Nephron (organoid): ENCODE measurements around the gene P2RY13.

Source experiments
- H3K27ac Mint-ChIP-seq, 3 experiments: 2 replicates each; pipeline ENCODE4 v1.8.0; 2020; ENCODE audit warnings: mixed read lengths in 3 of 3, mild to moderate bottlenecking in 2 of 3, moderate library complexity in 1 of 3
- H3K27me3 Mint-ChIP-seq: 2 replicates; pipeline ENCODE4 v1.8.0; 2021; ENCODE audit warnings: low read depth, mild to moderate bottlenecking, moderate library complexity, mixed read lengths
- H3K36me3 Mint-ChIP-seq: 2 replicates; pipeline ENCODE4 v1.8.0; 2020; ENCODE audit warnings: low read depth, mixed read lengths
- H3K4me1 Mint-ChIP-seq: 2 replicates; pipeline ENCODE4 v1.8.0; 2020; ENCODE audit warnings: mixed read lengths
- H3K4me3 Mint-ChIP-seq, 3 experiments: 2 replicates each; pipeline ENCODE4 v1.8.0; 2020; ENCODE audit warnings: mild to moderate bottlenecking in 3 of 3, mixed read lengths in 3 of 3, moderate library complexity in 2 of 3
- H3K9me3 Mint-ChIP-seq: 2 replicates; pipeline ENCODE4 v1.8.0; 2020; ENCODE audit warnings: mixed read lengths
- CTCF ChIP-seq, 3 experiments: fragments of 200-600 bp; sonication (generic); IDR thresholded peaks; one replicate each; pipeline ENCODE4 v1.5.0; 2021; ENCODE audit warnings: antibody characterized with exemption in 3 of 3; ENCODE audit not compliant: unreplicated experiment in 3 of 3

P2RY13 gene

DNA sequence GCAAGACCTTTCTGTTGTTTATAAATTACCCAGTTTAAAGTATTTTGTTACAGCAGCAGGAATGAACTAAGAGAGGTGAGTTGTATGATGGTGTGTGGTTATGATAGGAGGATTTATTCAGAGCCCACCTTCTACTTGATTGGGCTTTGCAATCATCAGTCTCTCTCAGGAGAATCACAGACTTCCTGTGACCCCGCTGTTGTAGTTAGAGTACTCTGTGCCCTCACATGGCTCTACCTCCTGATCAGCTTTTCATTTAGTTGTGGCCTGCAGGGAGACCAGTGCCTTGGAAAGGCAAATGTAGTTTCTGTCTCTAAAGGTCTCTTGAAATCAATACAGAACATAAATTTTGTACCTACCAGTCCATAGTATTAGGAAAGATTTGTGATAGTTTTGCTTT is 43.4 kb downstream of the P2RY13 start:
- no peak overlapping the region for H3K4me3 Mint-ChIP-seq
- no peak overlapping the region for H3K27ac Mint-ChIP-seq
- TF ChIP-seq CTCF (IDR thresholded peaks at IDR 0.05; ENCODE audit: unreplicated experiment in 3 of 3) = no peak
- H3K4me1 Mint-ChIP-seq = peaks cover 29% of the 10 kb centered on the region
- H3K27me3 Mint-ChIP-seq = peaks cover 3% of the 10 kb centered on the region
- H3K9me3 Mint-ChIP-seq = no peaks in the 10 kb centered on the region
- no peaks in the 10 kb centered on the region for H3K36me3 Mint-ChIP-seq

- Mint-ChIP-seq H3K27me3 (peaks cover 3% of the 10 kb centered on the region), H3K9me3 (no peaks in the 10 kb centered on the region), H3K27ac (peak overlapping the region in 1 of 3 experiments; percentile 68), H3K4me3 (no peak overlapping the region), H3K36me3 (no peaks in the 10 kb centered on the region), H3K4me1 (peaks cover 29% of the 10 kb centered on the region)
- no peak for TF ChIP-seq CTCF (IDR thresholded peaks at IDR 0.05; ENCODE audit: unreplicated experiment in 3 of 3)
These were observed 45.4 kb downstream of the P2RY13 start for GRCh38 chr3:151283907-151284461.

DNA sequence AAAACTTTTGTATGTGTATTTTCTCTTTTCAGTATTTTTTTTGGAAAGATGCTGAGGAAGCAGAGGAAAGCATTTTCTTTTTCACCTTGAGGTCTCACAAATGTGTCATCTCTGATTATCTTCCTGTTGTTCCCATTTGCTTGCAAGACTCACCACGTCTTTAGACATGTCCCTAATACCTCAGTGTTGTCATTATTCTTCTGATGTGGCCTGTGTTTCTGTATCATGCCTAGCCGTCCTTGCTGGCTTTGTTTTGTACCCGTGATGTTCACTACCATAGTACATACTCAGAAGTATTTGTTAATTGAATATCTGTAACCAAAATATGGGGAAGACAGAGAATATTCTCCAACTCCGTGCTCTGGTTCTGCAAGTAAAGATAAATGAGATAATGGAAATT is 46.0 kb downstream of the P2RY13 start:
- Mint-ChIP-seq H3K9me3 (no peaks in the 10 kb centered on the region), H3K36me3 (no peaks in the 10 kb centered on the region), H3K27me3 (peaks cover 3% of the 10 kb centered on the region), H3K4me1 (peaks cover 29% of the 10 kb centered on the region), H3K27ac (peak overlapping the region in 1 of 3 experiments; percentile 34), H3K4me3 (no peak overlapping the region)
- no peak for TF ChIP-seq CTCF (IDR thresholded peaks at IDR 0.05; ENCODE audit: unreplicated experiment in 3 of 3)

GRCh38 chr3:151282921-151283320 is 46.4 kb downstream of the P2RY13 start:
- peak overlapping the region in 1 of 3 experiments; percentile 34 for H3K27ac Mint-ChIP-seq
- peaks cover 29% of the 10 kb centered on the region for H3K4me1 Mint-ChIP-seq
- peaks cover 3% of the 10 kb centered on the region for H3K27me3 Mint-ChIP-seq
- H3K4me3 Mint-ChIP-seq = no peak overlapping the region
- H3K36me3 Mint-ChIP-seq = no peaks in the 10 kb centered on the region
- H3K9me3 Mint-ChIP-seq = no peaks in the 10 kb centered on the region
- TF ChIP-seq CTCF (IDR thresholded peaks at IDR 0.05; ENCODE audit: unreplicated experiment in 3 of 3) = peak; percentile 69 to 79 (median 71)

DNA sequence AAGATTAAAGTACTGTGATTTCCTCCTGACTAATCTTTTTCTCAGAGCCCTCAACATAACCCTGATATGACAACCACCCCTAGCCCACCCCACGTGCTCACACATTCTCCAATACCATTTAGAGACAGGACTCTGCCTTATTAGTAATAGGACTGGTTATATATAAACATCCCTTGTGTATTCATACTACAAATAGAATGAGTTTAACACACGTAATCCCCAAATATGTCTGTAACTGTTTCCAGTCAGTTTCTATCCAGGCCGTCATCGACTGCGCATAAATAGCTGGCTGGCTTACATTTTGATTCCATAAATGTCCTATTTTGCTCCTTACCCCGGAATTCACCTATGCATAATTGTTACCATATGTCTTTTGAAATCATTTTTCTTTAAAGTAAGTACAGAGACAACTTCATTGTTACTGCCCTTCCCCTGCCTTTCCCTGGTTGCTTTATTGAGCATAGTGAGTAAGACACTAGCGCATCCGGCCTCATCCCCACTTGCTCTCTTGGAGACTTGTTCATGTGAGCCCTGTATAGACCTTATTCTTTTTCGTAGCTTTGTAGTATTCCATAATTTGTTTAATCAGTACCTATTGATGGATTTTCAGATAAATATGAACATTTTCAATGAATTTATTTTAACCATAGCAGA is 47.6 kb downstream of the P2RY13 start:
- peak overlapping the region in 1 of 3 experiments; percentile 54 for H3K27ac Mint-ChIP-seq
- no peaks in the 10 kb centered on the region for H3K9me3 Mint-ChIP-seq
- H3K4me1 Mint-ChIP-seq = peaks cover 29% of the 10 kb centered on the region
- no peaks in the 10 kb centered on the region for H3K36me3 Mint-ChIP-seq
- TF ChIP-seq CTCF (IDR thresholded peaks at IDR 0.05; ENCODE audit: unreplicated experiment in 3 of 3) = no peak
- no peak overlapping the region for H3K4me3 Mint-ChIP-seq
- peaks cover 3% of the 10 kb centered on the region for H3K27me3 Mint-ChIP-seq

GRCh38 chr3:151278230-151278629 is 51.1 kb downstream of the P2RY13 start, which contains the start of gene P2RY14:
Gene P2RY14 (minus strand): TSS chr3:151278542. CDS start chr3:151214316, 64,226 bp downstream.
- Mint-ChIP-seq H3K4me1 (peaks cover 18% of the 10 kb centered on the region), H3K27me3 (no peaks in the 10 kb centered on the region), H3K36me3 (no peaks in the 10 kb centered on the region), H3K9me3 (no peaks in the 10 kb centered on the region), H3K4me3 (no peak within 1 kb of the TSS), H3K27ac (no peak within 1 kb of the TSS)
- TF ChIP-seq CTCF (IDR thresholded peaks at IDR 0.05; ENCODE audit: unreplicated experiment in 3 of 3) = no peak
